HEK293 (cell line): ENCODE results near the gene THPO.

Experiments
- CTCF ChIP-seq: fragments of 450-650 bp; formaldehyde crosslinking; IDR thresholded peaks from 2 replicates; pipeline ENCODE4 v1.5.1; 2016; ENCODE audit warnings: missing biosample characterization, missing genetic modification characterization
- HOXA7 ChIP-seq: sonication (generic); formaldehyde crosslinking; IDR thresholded peaks from 2 replicates; pipeline ENCODE4 v1.8.1; 2022; ENCODE audit warnings: missing genetic modification reagents, borderline replicate concordance
- ZNF121 ChIP-seq: fragments of 450-650 bp; formaldehyde crosslinking; IDR thresholded peaks from 2 replicates; pipeline ENCODE4 v1.5.1; 2016; ENCODE audit warnings: missing biosample characterization, missing genetic modification characterization
- ZNF266 ChIP-seq: fragments of 450-650 bp; formaldehyde crosslinking; IDR thresholded peaks from 2 replicates; pipeline ENCODE4 v1.5.1; 2016; ENCODE audit warnings: missing biosample characterization, missing genetic modification characterization, low read depth
- ZNF473 ChIP-seq: fragments of 450-650 bp; formaldehyde crosslinking; IDR thresholded peaks from 2 replicates; pipeline ENCODE4 v1.5.1; 2017; ENCODE audit warnings: missing biosample characterization, missing genetic modification characterization
- ZNF707 ChIP-seq: fragments of 450-650 bp; formaldehyde crosslinking; IDR thresholded peaks from 2 replicates; pipeline ENCODE4 v1.5.1; 2016; ENCODE audit warnings: missing biosample characterization, missing genetic modification characterization
- TF ChIP-seq, protein P1 (sequence below): fragments of 450-650 bp; formaldehyde crosslinking; IDR thresholded peaks from 2 replicates; pipeline ENCODE4 v1.5.1; 2016; ENCODE audit warnings: missing biosample characterization, missing genetic modification characterization, low read depth

DNA sequence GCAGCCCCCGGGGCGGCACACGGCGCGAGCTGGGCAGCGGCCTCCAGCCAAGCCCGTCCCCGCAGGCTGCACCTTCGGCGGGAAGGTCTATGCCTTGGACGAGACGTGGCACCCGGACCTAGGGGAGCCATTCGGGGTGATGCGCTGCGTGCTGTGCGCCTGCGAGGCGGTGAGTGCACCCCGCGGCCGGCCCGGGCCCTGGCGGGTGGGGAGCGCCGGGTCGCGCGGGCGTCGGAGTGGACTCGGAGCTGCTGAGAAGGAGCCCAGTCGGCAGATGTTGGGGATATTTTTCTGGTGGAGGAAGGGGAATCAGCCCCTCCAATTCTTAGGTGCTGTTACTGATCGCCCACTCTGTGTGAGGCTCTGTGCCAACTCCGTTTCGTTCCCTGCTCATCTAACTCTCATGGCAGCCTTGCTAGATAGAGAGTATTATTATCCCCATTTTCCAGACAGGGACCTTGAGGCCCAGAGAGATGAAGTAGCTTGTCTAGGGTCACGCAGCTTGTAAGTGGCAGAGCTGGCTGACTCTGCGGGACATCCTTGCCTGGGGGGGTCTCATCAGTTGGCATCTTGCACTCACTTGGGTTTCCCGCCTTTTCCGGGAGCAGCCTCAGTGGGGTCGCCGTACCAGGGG is 2.7 kb upstream of the THPO start:
- TF ChIP-seq CTCF (no peak), HOXA7 (CRISPR knock-in tag) (no peak), ZNF121 (no peak), ZNF473 (no peak), ZNF266 (tag by site-specific recombination) (no peak), ZNF707 (no peak)
- TF ChIP-seq, protein P1, sequence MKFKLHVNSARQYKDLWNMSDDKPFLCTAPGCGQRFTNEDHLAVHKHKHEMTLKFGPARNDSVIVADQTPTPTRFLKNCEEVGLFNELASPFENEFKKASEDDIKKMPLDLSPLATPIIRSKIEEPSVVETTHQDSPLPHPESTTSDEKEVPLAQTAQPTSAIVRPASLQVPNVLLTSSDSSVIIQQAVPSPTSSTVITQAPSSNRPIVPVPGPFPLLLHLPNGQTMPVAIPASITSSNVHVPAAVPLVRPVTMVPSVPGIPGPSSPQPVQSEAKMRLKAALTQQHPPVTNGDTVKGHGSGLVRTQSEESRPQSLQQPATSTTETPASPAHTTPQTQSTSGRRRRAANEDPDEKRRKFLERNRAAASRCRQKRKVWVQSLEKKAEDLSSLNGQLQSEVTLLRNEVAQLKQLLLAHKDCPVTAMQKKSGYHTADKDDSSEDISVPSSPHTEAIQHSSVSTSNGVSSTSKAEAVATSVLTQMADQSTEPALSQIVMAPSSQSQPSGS (tag by site-specific recombination) = no peak
